Measurements from ENCODE around the gene MTX1.

Gene MTX1

DNA sequence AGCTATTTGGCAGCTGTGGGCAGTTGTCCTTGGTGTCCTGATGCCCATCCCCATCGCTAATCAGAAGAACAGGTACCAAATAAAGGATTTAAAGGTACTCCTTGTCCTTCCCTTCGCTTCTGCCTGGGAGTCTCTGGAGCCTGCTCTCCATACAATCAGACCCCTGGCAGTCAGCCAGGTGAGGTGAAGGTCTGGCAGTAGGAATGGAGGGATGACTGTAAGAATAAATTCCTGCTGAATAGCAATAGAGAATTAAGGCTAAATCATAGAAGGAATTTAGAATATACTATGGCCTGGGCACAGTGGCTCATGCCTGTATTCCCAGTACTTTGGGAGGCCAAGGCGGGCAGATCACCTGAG, 10.0 kb upstream of the MTX1 start:
- TF ChIP-seq, protein P1, sequence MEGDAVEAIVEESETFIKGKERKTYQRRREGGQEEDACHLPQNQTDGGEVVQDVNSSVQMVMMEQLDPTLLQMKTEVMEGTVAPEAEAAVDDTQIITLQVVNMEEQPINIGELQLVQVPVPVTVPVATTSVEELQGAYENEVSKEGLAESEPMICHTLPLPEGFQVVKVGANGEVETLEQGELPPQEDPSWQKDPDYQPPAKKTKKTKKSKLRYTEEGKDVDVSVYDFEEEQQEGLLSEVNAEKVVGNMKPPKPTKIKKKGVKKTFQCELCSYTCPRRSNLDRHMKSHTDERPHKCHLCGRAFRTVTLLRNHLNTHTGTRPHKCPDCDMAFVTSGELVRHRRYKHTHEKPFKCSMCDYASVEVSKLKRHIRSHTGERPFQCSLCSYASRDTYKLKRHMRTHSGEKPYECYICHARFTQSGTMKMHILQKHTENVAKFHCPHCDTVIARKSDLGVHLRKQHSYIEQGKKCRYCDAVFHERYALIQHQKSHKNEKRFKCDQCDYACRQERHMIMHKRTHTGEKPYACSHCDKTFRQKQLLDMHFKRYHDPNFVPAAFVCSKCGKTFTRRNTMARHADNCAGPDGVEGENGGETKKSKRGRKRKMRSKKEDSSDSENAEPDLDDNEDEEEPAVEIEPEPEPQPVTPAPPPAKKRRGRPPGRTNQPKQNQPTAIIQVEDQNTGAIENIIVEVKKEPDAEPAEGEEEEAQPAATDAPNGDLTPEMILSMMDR (IDR thresholded peaks at IDR 0.05; ENCODE audit: borderline replicate concordance, insufficient read depth, low read depth, low read length), result no peak
- H3K4me3 ChIP-seq (ENCODE audit: low read depth, low read length), result no peak overlapping the region

DNA sequence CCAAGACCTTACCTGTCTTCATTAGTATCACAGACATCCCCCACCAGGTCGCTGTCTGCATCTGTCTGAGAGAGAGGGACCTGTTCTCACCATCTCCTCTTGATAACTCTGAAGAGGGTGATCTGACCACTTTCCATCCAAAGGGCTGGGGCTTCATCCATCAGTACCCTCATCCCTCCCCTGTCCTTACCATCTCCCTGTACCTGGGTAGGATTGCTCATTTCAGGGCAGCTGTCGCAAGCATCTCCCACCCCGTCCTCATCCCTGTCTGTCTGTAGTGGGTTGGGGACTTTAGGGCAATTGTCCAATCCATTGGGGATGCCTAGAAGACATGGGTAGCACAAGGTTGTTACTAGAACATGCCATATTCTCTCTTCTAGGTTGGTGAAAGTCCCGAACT, 8.7 kb upstream of the MTX1 start:
- TF ChIP-seq, protein P1 (IDR thresholded peaks at IDR 0.05; ENCODE audit: borderline replicate concordance, insufficient read depth, low read depth, low read length), result no peak
- H3K4me3 ChIP-seq (ENCODE audit: low read depth, low read length), result no peak overlapping the region

DNA sequence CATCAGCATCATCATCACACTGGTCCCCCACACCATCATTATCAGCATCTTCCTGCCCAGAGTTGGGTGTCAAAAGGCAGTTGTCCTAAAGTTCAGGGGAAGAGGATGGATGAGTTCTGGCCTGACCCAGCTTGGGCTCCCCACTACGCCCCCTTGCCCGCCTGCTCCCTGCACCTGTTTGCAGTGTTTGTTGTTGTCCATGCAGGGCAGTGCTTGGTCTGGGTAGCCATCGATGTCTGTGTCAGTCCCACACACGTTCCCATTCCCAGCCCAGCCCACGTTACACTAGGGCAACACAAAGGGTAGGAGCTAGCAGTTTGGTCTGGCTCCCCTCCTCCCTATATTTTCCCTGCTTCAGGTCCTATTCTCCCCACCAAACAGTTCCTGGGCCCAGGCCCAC, 7.6 kb upstream of the MTX1 start:
- TF ChIP-seq, protein P1 (IDR thresholded peaks at IDR 0.05; ENCODE audit: borderline replicate concordance, insufficient read depth, low read depth, low read length), result no peak

DNA sequence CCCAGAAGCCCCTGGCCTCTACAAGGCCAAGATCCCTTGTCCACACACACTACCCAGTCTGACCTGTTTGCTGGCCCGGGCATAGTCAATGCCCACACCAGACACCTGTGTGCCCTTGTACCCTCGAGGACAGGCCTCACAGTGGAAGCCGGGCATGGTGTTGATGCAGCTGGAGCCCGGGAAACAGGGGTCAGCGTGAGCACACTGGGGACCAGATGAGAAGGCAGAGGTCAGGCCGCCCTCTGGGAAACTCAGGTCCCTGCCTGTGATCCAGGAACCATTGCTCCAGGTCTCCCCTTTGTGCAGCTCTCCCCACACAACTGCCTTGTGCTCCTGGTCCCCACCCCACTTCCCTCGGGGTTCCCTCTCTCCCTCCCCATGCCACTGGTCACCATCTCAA, 6.3 kb upstream of the MTX1 start:
- TF ChIP-seq, protein P1 (IDR thresholded peaks at IDR 0.05; ENCODE audit: borderline replicate concordance, insufficient read depth, low read depth, low read length), result no peak
- H3K4me3 ChIP-seq (ENCODE audit: low read depth, low read length), result no peak overlapping the region

More for the DNA sequence above, 7.6 kb upstream of the MTX1 start:
- H3K4me3 ChIP-seq (ENCODE audit: low read depth, low read length), result no peak overlapping the region

DNA sequence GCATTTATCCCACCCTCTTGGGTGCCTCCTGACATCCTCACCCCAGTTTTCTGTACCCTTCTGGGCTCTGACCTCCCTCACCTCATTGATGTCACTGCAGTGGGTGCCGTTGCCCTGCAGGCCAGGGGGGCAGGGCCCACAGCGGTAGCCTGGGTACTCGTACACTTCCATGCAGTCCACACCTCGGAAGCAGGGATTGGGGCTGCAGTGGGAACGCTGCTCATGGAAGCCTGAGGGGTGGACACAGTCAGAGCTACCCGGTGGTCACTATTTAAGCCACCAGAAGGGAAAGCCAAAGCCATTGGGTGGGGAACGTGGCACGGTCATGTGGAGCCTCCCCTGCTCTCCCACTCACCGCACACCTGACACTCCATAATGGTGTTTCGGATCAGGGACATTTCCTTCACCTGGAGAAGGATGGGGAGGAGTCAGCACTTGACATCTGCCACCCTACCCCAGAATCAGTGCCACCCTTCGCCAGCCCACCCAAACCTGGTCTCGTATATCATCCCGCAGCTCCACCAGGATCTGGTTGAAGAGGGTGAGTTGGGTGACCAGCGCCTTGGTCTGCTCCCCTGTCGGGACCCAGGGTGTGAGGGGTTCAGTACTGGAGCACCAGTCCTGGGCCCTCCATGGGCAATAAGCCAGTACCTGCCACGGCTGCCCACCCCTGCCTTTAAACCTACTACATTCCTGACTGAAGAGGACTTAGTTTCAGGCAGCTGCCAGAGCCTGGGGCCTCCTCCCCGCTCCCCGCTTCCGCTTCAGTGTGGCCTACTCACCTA, 5.6 kb upstream of the MTX1 start:
- H3K4me3 ChIP-seq (ENCODE audit: low read depth, low read length), result no peak overlapping the region
- TF ChIP-seq, protein P1 (IDR thresholded peaks at IDR 0.05; ENCODE audit: borderline replicate concordance, insufficient read depth, low read depth, low read length), result no peak

DNA sequence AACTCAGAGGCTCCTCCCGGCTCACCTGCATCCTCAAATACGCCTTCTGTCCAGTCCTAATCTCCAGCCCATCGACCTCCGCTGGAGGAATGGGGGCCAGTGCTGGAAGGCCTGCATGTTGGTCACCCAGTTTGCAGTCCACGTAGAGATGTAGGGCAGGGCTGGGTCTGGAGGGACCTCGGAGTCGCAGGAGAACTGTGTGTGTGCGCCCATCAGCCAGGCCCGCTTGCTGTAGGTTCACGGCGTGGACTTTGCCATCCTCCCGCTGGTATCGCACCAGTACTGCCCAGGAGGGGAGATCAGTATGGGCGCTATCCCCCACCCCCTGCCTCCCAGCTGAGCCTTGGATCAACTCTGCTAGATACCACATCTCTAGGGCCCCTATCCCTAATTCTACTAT, 3.5 kb upstream of the MTX1 start:
- TF ChIP-seq, protein P1 (IDR thresholded peaks at IDR 0.05; ENCODE audit: borderline replicate concordance, insufficient read depth, low read depth, low read length), result no peak
- H3K4me3 ChIP-seq (ENCODE audit: low read depth, low read length), result no peak overlapping the region

DNA sequence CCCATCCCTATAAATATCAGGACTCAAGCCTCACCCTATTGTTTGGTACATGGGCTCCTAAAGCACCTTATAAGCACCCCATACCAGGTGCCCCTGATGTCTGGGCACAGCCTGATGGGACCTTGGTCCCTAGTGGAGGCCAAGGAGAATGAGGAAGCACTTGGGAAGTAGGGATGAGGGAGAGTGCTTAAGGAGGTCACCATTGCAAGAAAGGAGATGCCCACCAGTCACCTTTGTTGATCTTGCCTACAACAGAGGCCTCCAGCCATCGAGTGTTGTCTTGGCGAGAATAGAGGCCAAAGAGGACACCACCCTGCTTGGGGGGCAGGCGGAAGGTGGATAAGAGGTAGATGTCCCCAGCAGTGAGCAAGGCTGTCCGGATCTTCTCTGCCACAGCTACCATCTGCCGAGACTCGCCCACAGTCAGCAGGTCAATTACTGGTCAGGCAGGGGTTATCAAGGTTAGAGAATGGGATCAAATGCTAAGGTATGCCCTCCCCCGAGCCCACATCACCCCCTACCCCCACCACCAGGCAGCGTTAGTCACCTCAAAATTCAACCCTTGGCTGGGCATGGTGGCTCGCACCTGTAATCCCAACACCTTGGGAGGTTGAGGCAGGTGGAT, 2.4 kb upstream of the MTX1 start:
- TF ChIP-seq, protein P1 (IDR thresholded peaks at IDR 0.05; ENCODE audit: borderline replicate concordance, insufficient read depth, low read depth, low read length), result no peak
- no peak overlapping the region for H3K4me3 ChIP-seq (ENCODE audit: low read depth, low read length)

Data from GM12875 (cell line).